ENCODE measurements around the gene ZCCHC2.

DNA sequence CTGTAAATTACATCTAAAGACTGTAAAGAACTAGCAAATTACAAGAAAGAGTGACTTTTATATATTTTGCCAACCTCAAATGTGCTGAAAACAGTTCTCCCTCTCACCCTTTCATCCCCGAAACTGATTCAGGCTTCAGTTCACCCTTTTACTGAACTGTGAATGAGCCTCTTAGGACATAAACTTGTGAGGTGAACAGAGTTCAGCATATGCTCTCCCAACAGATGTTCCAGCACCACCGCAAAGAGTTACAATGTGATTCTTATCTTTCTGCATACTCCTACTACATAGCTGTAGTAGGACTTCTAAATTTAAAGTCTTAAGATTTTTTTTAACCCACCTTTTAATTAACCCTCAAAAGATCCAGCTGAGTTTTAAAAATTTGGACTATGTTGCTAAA, 1.2 kb upstream of the ZCCHC2 start:
- TF ChIP-seq FOXA1 (IDR thresholded peaks at IDR 0.05) (no peak), ZNF384 (IDR thresholded peaks at IDR 0.05) (no peak), SP1 (IDR thresholded peaks at IDR 0.05) (no peak), L3MBTL2 (conservative IDR thresholded peaks at IDR 0.05) (no peak), NFRKB (IDR thresholded peaks at IDR 0.05) (no peak), FOXK2 (IDR thresholded peaks at IDR 0.05) (no peak), TARDBP (IDR thresholded peaks at IDR 0.05) (no peak), CTBP1 (IDR thresholded peaks at IDR 0.05; ENCODE audit: borderline replicate concordance) (no peak), HDGF (IDR thresholded peaks at IDR 0.05; ENCODE audit: borderline replicate concordance) (no peak), LEF1 (IDR thresholded peaks at IDR 0.05; ENCODE audit: borderline replicate concordance) (no peak), ARNT (IDR thresholded peaks at IDR 0.05) (no peak), SUZ12 (IDR thresholded peaks at IDR 0.05) (no peak), FOXM1 (IDR thresholded peaks at IDR 0.05; ENCODE audit: borderline replicate concordance) (no peak)
